HG02970 (cell line): ENCODE measurements around the gene IGSF9B.

Experiments
- ATAC-seq: cut with Tn5 transposase; IDR thresholded peaks from one replicate; pipeline ENCODE4 v1.9.1; 2021; ENCODE audit warnings: mild to moderate bottlenecking, moderate library complexity, moderate number of reproducible peaks; ENCODE audit not compliant: unreplicated experiment, low FRiP score

IGSF9B gene

DNA sequence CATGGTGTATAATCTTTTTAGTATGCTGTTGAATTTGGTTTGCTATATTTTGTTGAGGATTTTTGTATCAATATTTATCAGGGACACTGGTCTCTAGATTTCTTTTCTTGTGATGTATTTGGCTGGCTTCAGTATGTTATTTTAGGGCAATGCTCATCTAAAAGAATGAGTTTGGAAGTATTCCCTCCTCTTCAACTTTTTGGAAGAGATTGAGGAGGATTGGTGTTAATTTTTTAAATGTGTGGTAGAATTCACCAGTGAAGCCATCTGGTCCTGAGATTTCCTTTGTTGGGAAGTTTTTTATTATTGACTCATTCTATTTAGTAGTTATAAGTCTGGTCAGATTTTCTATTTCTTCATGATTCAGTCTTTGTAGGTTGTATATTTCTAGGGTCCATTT lies 89.3 kb downstream of the IGSF9B start:
- ATAC-seq, result no peak

GRCh38 chr11:133865466-133865865 lies 91.3 kb downstream of the IGSF9B start:
- no peak for ATAC-seq

DNA sequence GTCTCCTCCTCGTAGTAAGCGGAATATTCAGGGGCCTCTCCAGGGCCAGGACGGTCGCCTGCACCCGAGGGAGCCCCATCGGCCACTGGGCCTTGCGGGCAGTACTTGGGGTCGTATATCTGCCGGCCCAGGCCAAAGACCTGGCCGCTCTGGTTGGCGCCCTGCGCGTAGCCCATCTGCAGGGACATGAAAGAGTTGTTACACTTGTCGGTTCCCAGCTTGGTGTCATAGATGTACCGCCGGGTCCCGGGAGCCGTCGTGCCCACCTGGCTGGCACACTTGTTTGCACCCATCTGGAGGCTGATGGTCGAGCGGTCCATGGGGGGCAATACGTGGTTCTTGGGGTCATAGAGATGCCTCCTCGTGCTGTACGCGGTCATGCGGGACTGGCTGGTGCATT lies 92.0 kb downstream of the IGSF9B start:
- no peak for ATAC-seq

- no peak for ATAC-seq
These were observed 96.6 kb downstream of the IGSF9B start for GRCh38 chr11:133860151-133860550.
